Stimulated activated CD8-positive, alpha-beta memory T cell treated with anti-CD3 and anti-CD28 coated beads, Interleukin-7, amount 100 ng/mL, for 48 hours (primary cell): ENCODE data around the gene RYR2.

Source experiments
- DNase-seq, 2 donors: peaks; one replicate each; pipeline ENCODE4 v3.0.0-alpha.2; 2020; ENCODE audit warnings: low read depth in 1 of 2; ENCODE audit errors: extremely low read depth in 1 of 2

The RYR2 gene

GRCh38 chr1:237031480-237031879 lies 10.5 kb upstream of the RYR2 start:
- no peak for DNase-seq

GRCh38 chr1:237032029-237032428 lies 10.0 kb upstream of the RYR2 start:
- DNase-seq: no peak

DNA sequence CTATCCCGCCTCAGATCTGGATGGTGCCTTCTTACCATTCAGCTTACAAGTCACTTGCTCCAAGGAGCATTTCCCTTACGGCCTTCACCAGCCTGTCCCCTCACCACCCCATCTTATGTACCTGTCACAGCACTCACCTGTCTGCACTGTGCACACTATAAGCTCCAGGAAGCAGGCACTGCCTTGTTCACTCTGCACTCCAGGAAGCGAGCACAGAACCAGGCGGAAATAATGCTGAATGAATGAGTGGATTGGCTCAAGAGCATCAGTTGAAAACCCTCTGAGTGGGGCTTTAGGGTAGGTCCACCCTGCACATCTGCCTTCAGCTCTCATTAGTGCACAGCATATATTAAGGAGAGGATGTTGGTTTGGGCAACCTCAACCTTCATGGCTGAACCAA lies 8.9 kb upstream of the RYR2 start:
- no peak for DNase-seq

DNA sequence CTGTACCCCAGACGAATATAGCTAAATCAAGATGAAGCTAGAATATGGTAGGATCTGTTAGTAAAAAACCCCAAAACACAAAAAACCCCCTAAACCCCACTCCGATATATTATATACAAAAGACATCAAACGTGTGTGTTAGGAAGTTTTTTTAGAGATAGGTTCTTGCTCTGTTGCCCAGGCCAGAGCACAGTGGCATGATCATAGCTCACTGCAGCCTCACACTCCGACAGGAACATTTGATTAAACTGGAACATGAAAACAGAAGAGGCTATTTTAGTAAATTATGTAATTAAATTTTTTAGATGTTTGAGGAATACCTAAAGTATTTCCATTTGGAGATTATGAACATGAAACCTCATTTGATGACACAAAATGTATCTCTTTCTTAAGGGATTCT lies 8.2 kb upstream of the RYR2 start:
- DNase-seq: no peak

- no peak for DNase-seq
These were observed 6.2 kb upstream of the RYR2 start for GRCh38 chr1:237035759-237036158.

DNA sequence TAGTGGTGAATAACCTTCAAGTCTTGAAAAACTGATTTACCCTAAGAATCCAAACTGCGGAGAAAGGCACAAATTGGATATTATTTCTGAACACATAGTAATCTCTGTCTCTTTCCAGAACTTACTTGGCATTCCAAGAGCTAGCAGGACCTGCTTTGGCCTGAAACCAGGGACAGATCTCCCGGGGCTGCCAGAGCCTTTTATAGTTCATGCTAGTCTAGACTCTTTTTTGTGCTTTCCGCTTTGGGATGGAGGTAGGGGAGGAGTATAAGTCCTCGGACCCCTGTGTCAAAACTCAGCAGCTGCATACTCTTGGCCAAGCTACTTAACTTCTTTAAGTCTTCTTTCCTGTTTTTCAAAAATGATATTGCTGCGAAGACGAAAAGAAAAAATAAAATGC lies 3.8 kb upstream of the RYR2 start:
- no peak for DNase-seq

DNA sequence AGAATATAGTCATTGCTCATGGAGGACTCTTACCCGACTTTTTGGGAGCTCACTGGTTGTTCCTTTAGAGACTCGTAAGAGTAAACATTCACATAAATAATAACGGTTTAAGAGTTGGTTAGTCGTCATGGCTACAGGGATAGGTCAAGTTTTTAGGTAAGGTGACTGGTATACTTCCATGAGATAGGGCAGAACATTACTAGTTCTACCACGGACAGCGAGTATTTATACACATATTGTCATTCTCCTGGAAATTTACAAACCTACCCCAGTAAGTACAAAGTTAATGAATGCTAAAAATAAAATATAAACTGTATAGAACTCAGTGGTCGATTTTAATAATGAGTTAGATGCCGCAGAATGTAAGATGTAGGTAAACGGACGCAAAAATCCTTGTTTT lies 1.2 kb upstream of the RYR2 start:
- DNase-seq: no peak

- DNase-seq: no peak
These were observed 556 bp upstream of the RYR2 start for GRCh38 chr1:237041461-237041794.

DNA sequence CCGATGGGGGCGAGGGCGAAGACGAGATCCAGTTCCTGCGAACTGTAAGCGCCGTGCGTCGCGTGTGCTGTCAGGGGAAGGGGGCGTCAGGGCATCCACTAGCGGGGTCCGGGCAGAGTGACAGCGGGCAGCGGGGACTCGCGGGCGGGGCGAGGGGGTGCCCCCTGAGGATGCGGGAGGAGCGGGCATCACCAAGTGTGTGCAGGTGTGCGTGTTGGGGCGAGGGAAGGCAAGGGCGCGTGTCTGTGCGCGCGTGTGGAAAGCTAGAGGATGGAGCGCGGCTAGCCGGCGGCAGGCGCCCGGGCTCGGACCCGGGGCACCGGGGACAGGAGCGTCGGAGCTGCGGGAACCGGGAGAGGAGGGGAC lies 525 bp downstream of the RYR2 start:
- no peak for DNase-seq

GRCh38 chr1:237042892-237043576 lies 1.1 kb downstream of the RYR2 start:
- no peak for DNase-seq

GRCh38 chr1:237043846-237044636 lies 2.1 kb downstream of the RYR2 start:
- no peak for DNase-seq

DNA sequence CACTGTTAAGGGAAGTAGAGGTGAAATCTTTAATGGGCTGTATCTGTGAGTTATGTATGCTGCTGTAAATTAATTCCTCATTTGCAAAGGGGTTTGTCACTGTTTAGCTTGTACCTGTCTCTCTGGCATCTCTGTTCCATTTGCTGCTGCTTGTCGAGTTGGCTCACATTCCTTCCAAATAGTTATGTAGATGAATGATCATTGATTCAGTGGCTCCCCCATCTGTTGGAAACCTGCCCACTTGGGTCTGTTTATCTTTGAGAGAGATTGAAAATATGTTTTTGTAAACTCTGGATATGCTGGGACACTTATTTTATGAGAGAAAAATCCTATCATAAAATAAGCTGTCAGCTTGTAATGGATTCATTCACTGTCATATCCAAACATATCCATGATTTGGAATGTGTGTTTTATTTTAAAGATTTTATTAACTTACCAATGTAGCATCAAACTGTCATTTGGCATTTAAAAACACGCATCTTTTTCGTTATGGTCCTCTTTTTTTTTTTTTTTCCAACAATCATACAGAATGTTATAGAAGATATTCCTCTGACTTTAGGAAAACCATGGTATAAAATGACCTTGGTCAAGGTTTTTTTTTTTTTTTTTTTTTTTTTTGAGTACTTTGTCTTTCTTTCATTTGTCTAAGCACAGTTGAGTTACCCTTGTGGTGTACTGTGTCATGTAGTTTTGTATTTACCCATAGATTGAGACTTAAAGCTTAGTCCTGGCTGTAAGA lies 3.5 kb downstream of the RYR2 start:
- no peak for DNase-seq

- no peak for DNase-seq
These were observed 6.8 kb downstream of the RYR2 start for GRCh38 chr1:237048803-237049202.

GRCh38 chr1:237050185-237050584 lies 8.2 kb downstream of the RYR2 start:
- no peak for DNase-seq

- DNase-seq: no peak
These were observed 8.9 kb downstream of the RYR2 start for GRCh38 chr1:237050915-237051314.

GRCh38 chr1:237054313-237054712 lies 12.3 kb downstream of the RYR2 start:
- no peak for DNase-seq

GRCh38 chr1:237058470-237058869 lies 16.5 kb downstream of the RYR2 start:
- no peak for DNase-seq

GRCh38 chr1:237059244-237059643 lies 17.3 kb downstream of the RYR2 start:
- no peak for DNase-seq

- DNase-seq: no peak
These were observed 21.0 kb downstream of the RYR2 start for GRCh38 chr1:237062976-237063375.

DNA sequence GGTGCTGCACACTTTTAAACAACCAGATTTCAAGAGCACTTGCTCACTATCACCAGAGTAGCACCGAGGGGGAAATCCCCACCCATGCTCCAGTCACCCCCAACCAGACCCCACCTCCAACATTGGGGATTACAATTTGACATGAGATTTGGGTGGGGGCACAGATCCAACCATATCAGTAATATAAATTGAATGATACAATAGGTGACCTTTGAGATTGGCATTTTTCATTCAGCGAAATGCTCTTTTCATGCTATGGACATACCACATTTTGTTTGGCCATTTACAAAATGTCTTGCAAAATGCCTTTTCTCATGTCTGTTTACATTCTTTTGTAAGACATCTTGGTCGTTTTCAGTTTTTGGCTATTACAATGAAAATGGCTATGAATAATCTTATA lies 23.9 kb downstream of the RYR2 start:
- DNase-seq: no peak

GRCh38 chr1:237070519-237070918 lies 28.5 kb downstream of the RYR2 start:
- DNase-seq: no peak
